Measurements from ENCODE around the gene GPC6.

The GPC6 gene

GRCh38 chr13:93577105-93577504, 350.5 kb downstream of the GPC6 start:
- no peak for DNase-seq (ENCODE audit: low read depth)

GRCh38 chr13:93589788-93590187, 363.2 kb downstream of the GPC6 start:
- DNase-seq (ENCODE audit: low read depth): no peak

DNA sequence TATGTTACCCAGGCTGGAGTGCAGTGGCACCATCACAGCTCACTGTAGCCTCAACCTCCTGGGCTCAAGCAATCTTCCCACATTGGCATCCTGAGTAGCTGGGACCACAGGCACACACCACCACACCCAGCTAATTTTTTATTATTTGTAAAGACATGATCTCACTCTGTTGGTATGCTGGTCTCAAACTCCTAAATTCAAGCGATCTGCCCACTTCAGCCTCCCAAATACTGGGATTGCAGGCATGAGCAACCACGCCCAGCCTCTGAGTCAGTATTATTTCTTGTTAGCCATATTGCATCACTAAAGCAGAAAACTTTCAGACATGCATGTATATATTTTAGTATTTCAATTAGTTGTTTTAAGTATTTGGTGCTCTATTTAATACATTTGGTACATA, 376.4 kb downstream of the GPC6 start:
- no peak for DNase-seq (ENCODE audit: low read depth)

- no peak for DNase-seq (ENCODE audit: low read depth)
Measured at GRCh38 chr13:93614776-93615175, 388.2 kb downstream of the GPC6 start.

DNA sequence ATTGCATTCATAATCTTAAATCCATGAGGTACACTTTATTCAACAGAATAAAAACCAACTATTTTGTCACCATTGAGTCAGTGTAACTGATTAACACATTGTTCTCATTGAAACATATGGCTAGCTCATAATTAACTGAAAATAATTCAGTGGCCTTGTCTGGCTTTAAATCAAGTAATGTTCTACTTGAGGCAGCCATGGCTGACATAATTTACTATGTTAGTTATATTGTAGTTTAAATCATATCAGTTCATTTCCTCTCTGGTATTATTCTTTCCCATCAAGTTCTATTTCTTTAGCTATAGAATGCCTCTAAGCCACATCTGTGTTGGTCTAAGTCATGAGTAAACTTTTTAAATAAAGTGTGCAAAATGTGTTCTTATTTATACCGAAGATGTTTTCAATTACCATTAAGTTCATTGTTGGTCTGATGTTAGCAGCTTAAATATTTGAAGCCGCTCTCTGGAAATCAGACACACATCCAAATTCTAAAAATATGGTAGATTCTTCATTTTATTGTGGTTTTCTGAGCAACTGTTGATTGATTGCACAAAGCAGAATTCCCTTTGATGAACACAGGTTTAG, 393.7 kb downstream of the GPC6 start:
- DNase-seq (ENCODE audit: low read depth): no peak

DNA sequence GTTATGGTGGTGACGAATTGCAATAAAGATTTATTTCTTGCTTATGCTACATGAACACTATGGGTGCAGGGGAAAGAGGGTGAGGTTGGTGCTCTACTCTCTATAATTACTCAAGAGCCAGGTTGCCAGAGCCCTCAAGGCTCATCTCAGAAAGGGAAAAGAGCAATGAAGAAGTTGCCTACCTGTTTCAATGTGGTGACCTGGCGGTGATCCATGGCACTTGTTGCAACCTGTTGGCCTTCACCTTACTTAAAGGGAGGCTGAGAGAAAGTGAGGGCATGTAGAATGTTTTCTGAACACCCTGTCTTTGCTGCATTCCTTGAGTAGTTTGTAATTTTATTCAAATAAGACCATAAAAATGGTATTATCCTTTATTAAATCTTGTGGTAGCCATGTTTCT, 394.4 kb downstream of the GPC6 start:
- DNase-seq (ENCODE audit: low read depth): no peak

GRCh38 chr13:93621966-93622365, 395.4 kb downstream of the GPC6 start:
- DNase-seq (ENCODE audit: low read depth): no peak

- no peak for DNase-seq (ENCODE audit: low read depth)
Measured at GRCh38 chr13:93624311-93624777, 397.7 kb downstream of the GPC6 start.

DNA sequence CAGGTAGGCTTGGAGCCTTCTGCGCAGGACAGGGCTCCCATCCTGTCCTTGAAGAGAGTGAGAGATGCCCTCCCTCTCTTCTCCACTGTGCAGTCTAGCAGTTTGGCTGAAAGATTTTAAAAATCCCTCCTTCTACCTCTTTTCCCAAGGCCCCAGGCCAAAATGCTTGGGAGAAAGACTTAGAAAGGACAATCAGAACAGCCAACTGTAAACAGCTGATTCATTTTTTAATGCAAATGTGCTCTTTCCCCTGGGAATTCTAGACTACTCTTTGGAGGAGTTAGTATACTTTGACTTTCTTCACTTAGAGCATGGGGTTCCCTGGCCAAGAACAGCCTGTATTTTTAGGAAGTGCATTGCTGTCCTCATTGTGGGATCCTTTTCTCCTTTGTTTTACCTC, 398.9 kb downstream of the GPC6 start:
- DNase-seq (ENCODE audit: low read depth): no peak

DNA sequence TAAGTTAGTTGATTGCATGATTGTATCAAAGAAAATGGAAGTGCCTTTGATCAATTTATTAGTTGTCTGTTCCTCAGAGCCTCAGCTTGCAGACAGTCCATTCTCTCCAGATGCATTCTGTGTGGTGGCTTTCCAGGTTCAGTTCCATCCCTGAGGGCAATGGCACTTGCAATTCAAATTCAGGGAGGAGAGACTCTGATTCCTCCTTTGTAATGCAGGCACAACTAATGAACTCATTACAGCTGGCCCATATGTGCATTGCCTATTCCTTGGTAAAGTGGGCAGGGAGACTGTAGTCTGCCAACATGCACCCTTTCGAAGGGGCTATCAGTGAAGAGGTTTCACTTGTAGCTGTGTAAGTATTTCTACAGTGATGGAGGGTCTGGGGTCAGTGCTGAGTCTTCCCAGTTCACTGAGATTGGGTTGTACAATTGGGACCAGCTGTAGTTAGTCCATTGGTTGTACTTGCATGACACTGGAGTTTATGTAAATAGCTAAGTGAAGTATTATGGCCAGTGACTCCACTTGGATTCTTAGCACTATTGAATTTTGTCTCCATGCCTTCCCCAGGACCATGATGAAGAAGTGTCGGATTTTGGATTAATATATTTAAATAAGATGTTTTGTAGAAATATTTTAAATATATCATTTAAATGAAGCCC, 401.7 kb downstream of the GPC6 start:
- no peak for DNase-seq (ENCODE audit: low read depth)

DNA sequence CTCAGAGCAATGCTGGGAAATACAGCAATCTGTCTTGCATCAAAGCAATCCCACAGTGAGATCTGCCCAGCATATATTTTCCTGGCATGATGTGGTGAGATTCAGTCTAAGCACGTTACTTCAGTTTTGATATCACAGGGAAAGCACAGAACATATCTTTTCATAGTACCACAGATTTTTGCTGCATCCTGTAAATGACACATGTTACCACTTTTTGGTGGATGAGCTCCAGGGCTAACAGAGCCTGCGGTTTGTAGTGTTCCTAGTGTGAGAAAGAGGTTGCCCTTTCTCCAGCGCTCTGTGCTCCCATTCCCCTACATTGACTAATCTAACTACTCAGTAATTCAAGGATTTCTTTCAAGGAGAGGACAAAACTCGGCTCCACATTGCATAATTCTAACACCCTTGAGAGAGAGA, 409.0 kb downstream of the GPC6 start:
- DNase-seq (ENCODE audit: low read depth): no peak

DNA sequence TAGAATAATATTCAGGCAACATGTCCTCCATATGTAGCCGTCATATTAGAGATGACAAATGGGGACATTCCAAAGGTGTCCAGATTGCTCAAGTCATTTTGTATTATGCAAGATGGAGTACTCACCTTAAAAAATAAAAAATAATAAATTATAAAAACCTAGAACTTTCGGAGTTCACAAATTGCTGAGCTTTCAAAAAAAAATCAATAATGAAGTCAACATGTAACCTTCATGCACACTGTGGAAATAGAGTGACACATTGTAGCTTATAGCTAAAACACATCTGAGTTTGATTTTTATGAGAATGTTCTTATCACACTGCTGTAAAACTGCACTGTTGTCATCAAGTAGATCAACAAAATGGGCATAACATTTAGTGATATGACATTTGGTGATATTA, 411.2 kb downstream of the GPC6 start:
- no peak for DNase-seq (ENCODE audit: low read depth)

DNA sequence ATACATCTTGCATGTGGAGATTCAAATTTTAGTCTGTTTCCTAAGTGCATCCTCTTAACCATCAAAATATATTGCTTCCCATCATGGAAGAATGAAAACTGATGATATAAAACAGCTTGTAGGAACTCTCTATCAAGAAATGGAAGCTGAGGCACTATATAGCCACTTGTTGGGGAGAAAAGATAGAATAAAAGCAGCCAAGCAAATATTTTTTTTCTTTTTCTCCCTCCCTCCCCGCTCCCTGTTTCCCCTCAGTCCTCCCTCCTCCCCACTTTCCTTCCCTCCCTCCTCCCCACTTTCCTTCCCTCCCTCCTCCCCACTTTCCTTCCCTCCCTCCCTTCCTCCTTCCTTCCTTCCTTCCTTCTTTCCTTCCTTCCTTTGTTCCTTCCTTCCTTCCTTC, 413.8 kb downstream of the GPC6 start:
- no peak for DNase-seq (ENCODE audit: low read depth)

DNA sequence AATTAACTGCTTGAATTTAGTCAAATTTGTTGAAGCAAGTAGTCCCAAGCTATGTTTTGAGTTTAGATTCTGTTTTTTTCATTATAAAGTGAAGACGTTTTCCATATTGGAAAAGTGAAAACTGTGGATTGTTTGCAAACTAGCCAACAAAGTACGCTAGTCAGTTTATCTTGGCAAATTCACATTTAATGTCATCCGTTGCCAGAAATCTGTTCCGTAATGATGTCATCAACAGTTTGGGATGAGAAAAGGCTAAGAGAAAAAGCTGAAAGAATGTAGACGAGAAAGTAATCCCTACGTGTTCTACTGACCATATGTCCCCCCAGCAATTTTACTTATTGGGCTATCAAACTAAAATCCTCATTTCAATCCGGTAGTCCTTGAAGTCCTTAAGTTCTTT, 419.6 kb downstream of the GPC6 start:
- no peak for DNase-seq (ENCODE audit: low read depth)

DNA sequence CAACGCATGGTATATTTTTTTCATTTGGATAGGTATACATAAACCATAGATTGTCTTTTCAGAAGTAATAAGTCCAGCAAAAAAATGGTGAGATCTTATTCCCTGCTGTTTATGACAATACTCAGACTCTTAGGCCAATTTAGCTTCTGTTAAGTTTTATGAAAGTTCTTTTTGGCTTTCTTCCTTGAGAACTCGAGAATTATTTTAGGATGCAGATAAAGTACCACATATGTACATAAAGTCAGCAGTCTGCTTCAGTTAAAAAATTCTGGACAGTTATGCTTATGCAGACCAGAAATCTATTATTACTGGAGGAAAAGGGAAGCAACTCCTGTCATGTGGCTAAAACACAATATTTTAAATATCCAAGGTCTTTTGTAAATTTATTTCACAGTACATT, 422.9 kb downstream of the GPC6 start:
- DNase-seq (ENCODE audit: low read depth): no peak

DNA sequence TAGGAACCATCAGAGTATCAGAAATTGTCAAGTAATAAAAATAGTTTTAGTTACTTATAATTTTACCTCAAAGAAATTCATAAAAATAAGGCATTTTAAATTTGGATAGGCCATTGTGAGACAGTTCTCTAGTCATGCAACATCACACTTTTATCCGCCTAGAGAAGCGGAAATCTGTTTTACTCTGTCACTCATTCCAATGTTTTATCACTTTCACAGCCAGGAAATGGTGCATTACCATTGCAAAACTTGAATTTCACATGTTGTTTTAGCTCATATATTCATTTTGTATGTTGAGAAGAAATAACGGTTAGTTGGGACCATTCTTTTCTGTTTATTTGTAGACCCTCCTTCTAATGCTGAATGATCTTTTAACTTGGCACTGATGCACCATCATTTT, 427.2 kb downstream of the GPC6 start:
- no peak for DNase-seq (ENCODE audit: low read depth)

DNA sequence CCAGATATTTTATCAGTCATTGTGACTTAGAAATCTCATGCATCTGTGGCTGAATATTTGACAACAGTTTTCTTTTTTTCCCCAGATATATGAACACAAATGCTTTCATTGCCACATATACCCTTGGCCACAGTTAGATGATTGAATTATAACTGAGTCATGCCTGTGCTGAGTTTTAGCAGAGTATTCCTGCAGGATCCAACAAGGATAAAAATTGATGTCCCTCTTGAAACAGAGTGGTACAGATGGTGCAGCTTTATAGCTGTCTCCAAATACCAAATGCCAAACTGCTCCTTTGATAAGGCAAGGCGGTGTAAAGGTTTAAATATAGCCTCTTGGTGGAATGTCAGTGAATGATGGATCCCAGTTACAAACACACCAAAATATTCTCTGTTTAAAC, 428.5 kb downstream of the GPC6 start:
- DNase-seq (ENCODE audit: low read depth): no peak

DNA sequence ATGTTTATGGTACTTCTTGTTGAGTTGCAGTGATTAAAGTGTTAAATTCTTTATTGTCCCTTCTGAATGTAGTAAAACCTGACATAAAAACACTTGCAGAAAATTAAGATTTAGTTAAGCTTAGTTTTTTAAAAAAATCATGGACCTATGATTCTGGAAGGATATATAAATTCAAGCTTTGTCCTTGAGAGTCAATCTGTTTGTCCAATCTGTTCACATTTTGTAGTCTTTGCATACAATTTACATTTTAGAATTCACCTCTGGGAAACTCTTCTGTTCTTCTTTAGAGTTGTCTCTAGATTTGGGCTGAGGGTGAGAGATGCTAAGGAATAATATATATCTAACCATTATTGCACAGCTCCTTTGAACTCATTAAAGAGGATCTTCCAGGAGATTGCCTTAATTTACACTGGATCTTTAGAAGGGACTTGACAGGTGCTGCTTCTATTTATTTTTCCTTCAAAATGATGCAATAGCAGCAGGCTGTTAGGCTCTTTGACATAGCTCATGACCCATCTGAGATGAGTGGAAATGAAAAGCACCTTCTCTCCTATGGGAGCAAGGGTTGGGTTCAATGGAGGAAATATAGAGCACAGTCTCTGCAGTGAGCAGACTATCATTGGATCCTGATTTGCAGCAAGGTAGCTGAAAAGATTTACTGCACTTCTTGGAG, 433.9 kb downstream of the GPC6 start:
- no peak for DNase-seq (ENCODE audit: low read depth)

DNA sequence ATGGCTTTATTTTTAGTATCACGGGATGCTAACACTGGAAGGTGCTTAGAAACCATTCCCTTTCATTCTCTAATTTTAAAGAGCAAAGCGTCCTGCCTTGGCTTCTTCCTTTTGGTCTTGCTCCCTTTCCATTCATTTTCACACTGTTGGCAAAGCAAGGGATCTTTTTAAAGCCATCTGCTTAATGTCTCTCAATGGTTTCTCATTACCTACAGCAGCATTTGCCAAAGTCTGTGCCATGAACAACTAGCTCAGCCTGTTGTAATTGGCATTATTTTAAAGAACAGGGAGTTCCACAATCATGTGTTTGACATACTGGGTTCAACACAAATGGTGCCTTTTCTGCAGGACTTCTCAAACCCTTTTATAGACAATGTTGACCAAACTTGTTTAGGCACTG, 444.3 kb downstream of the GPC6 start:
- no peak for DNase-seq (ENCODE audit: low read depth)

GRCh38 chr13:93672996-93673395, 446.4 kb downstream of the GPC6 start:
- no peak for DNase-seq (ENCODE audit: low read depth)

DNA sequence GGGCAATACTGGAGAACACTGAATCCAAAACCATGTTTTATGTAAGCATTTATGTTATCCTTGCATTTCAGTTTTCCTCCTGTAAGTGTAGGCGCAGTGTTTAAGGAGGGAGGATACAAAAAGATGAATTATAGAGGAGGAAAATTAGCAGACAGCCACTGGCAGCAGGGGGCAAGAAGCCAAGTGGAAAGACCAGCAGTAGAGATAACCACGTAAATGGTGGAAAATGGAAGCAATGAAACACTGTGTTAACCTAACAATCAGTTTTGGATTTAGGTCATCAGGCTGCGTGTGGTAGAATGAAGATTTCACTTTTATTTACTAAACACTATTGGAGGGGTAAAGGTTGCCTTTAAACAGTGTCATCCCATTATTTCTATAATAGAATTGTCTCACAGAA, 447.3 kb downstream of the GPC6 start:
- DNase-seq (ENCODE audit: low read depth): no peak

- no peak for DNase-seq (ENCODE audit: low read depth)
Measured at GRCh38 chr13:93674337-93674755, 447.7 kb downstream of the GPC6 start.

DNA sequence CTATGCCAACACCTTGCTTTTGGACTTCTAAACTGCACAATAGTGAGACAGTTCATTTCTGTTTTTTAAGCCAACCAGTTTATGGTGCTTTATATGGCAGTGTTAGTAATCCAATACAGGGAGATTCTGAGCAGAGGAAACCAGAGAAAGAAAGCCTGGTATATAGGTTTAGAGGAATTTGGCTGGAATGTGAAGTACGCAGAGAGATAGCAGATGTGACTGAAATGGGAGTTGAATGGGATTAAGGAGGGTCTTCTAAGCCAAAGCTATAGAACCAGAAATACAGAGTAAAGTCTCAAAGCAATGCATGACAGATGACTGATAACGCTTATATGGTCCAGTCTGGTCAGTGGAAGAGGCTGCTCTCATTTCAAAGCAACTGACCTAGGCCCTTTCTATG, 453.7 kb downstream of the GPC6 start:
- DNase-seq (ENCODE audit: low read depth): no peak

DNA sequence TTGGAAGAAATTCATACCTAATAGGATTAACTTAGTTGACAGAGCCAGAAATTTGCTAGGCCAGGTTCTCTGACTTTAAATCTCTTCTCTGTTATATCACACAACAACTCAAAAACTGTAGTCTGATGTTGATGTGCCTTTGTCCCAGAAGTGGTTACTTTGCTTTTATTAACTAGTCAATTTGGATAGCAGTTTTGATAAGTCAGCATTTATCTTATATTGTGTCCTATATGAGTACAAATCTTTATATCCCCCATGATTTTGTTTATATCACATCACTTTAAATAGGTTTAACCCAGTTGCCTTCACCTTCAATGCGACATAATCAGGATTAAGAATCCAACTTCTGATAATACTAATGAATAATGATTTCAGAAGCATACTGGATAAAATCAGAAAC, 459.3 kb downstream of the GPC6 start:
- DNase-seq (ENCODE audit: low read depth): no peak
